ENCODE measurements around the gene EVX2. TPM values are rescaled to one million over a fixed set of nuclear protein-coding genes. Genes with fewer than 3 reads are reported as not detected.

The EVX2 gene
- polyA plus RNA-seq, 1 of the 3 experiments (the other 2 are of a cell fraction): not detected

- TF ChIP-seq USF1 (IDR thresholded peaks at IDR 0.05; ENCODE audit: borderline replicate concordance, low read depth) (no peak), REST (IDR thresholded peaks at IDR 0.05; ENCODE audit: low read depth, low read length) (no peak), NFIC (IDR thresholded peaks at IDR 0.05; ENCODE audit: borderline replicate concordance) (no peak)
These were observed 44.0 kb upstream of the EVX2 start (continued) for GRCh38 chr2:176127774-176128072.

GRCh38 chr2:176126929-176127773 is 43.4 kb upstream of the EVX2 start:
- H3K9me2 ChIP-seq: no peaks in the 10 kb centered on the region
- H3F3A ChIP-seq (replicated peaks; ENCODE audit: insufficient read depth): peaks cover 11% of the 10 kb centered on the region
- TF ChIP-seq GABPA (IDR thresholded peaks at IDR 0.05; ENCODE audit: low read depth) (no peak), RCOR1 (IDR thresholded peaks at IDR 0.05; ENCODE audit: low read length) (0 out of 2 replicates have a peak, but pooled peaks have one; percentile 7), RAD21 (IDR thresholded peaks at IDR 0.05; ENCODE audit: low read length) (peak; percentile 94), TCF12 (IDR thresholded peaks at IDR 0.05) (0 out of 2 replicates have a peak, but pooled peaks have one; percentile 8), TEAD4 (IDR thresholded peaks at IDR 0.05; ENCODE audit: borderline replicate concordance, insufficient read depth) (no peak), SMC3 (IDR thresholded peaks at IDR 0.05; ENCODE audit: low read depth, low read length) (peak; percentile 72), CTCF (IDR thresholded peaks at IDR 0.05) (peak; percentile 97)
- 0 out of 2 replicates have a peak overlapping the region, but pooled peaks have one; percentile 2 for H2AFZ ChIP-seq (ENCODE audit: low read depth)
- ChIA-PET POLR2A (interaction anchor here (0.7 to 1.3 kb wide), 6 partner anchors 9 to 1022 kb away, joined by 3 to 6 read pairs (median 4); no protein-coding TSS in a partner anchor), CTCF (interaction anchor here (0.6 to 26.1 kb wide), 71 partner anchors 13 to 1780 kb away, joined by 3 to 1047 read pairs (median 5); partner anchors contain the start of gene HOXD10)
- 17% methylated on average over 13 of the region's 13 CpGs for WGBS (ENCODE audit: low lambda C conversion rate)
- H3K9me3 ChIP-seq: no peaks in the 10 kb centered on the region
- H3K4me3 ChIP-seq (ENCODE audit: low read depth in 2 of 2, low read length in 1 of 2): peak overlapping the region; percentile 19 to 25; a peak in 1 of 4 replicates
- DNase-seq: peak; percentile 63
- H3K79me2 ChIP-seq (ENCODE audit: insufficient read depth): peaks cover 10% of the 10 kb centered on the region
- H4K20me1 ChIP-seq (ENCODE audit: insufficient read depth): no peaks in the 10 kb centered on the region
- H3K4me2 ChIP-seq: 0 out of 2 replicates have a peak overlapping the region, but pooled peaks have one; percentile 37
- H3K27ac ChIP-seq (ENCODE audit: low read depth in 2 of 2, low read length in 1 of 2): no peak overlapping the region; a peak in 1 of 4 replicates
- H3K4me1 ChIP-seq (ENCODE audit: control insufficient read depth in 1 of 2, insufficient read depth in 2 of 2, low read depth in 1 of 2, low read length in 1 of 2): peaks cover 4 to 20% of the 10 kb centered on the region in 2 experiments; a peak in 3 of 4 replicates
- H3K9ac ChIP-seq: no peak overlapping the region
- H3K36me3 ChIP-seq (replicated peaks in 1 of 2; ENCODE audit: control insufficient read depth in 1 of 2, insufficient read depth in 2 of 2, low read length in 1 of 2): no peaks in the 10 kb centered on the region
- no peaks in the 10 kb centered on the region; the same call in 1 of the 2 replicates for H3K27me3 ChIP-seq (ENCODE audit: insufficient read depth)
